SK-N-SH treated with all-trans-retinoic acid at 6 μM for 48 hours (cell line): Measurements from ENCODE around the gene DNER.

Experiments used
- BACH2 ChIP-seq: fragments of 250-450 bp; sonication (Bioruptor Pico); IDR thresholded peaks from 2 replicates; pipeline ENCODE4 v1.9.0; 2021; ENCODE audit warnings: mild to moderate bottlenecking, borderline replicate concordance
- CSDC2 ChIP-seq: fragments of 250-450 bp; sonication (Bioruptor Pico); IDR thresholded peaks from 2 replicates; pipeline ENCODE4 v1.5.0; 2020; ENCODE audit warnings: mild to moderate bottlenecking, moderate library complexity
- GLIS3 ChIP-seq: fragments of 250-450 bp; sonication (Bioruptor Pico); IDR thresholded peaks from 2 replicates; pipeline ENCODE4 v1.5.0; 2020; ENCODE audit warnings: mild to moderate bottlenecking, moderate library complexity
- ISL1 ChIP-seq: fragments of 250-450 bp; sonication (Bioruptor Pico); IDR thresholded peaks from 2 replicates; pipeline ENCODE4 v2.1.2; 2022; ENCODE audit warnings: mild to moderate bottlenecking, moderate library complexity
- OSR1 ChIP-seq: fragments of 250-450 bp; sonication (Bioruptor Pico); IDR thresholded peaks from 2 replicates; pipeline ENCODE4 v1.8.0; 2022; ENCODE audit warnings: moderate library complexity, mild to moderate bottlenecking, inconsistent platforms
- PATZ1 ChIP-seq: fragments of 250-450 bp; sonication (Bioruptor Pico); IDR thresholded peaks from 2 replicates; pipeline ENCODE4 v1.8.0; 2020; ENCODE audit warnings: mild to moderate bottlenecking, moderate library complexity, borderline replicate concordance
- RARB ChIP-seq: fragments of 250-450 bp; sonication (Bioruptor Pico); IDR thresholded peaks from 2 replicates; pipeline ENCODE4 v1.8.0; 2021; ENCODE audit warnings: mild to moderate bottlenecking, moderate library complexity
- TCF4 ChIP-seq: fragments of 250-450 bp; sonication (Bioruptor Pico); IDR thresholded peaks from 2 replicates; pipeline ENCODE4 v1.8.0; 2021; ENCODE audit warnings: mild to moderate bottlenecking, moderate library complexity, borderline replicate concordance
- TSHZ2 ChIP-seq: fragments of 250-450 bp; sonication (Bioruptor Pico); IDR thresholded peaks from 2 replicates; pipeline ENCODE4 v1.5.0; 2020; ENCODE audit warnings: mild to moderate bottlenecking, moderate library complexity
- ZNF70 ChIP-seq: fragments of 450-650 bp; formaldehyde crosslinking; IDR thresholded peaks from 2 replicates; pipeline ENCODE4 v1.5.0; 2020; ENCODE audit warnings: mild to moderate bottlenecking, moderate library complexity
- ZNF8 ChIP-seq: fragments of 450-650 bp; formaldehyde crosslinking; IDR thresholded peaks from 2 replicates; pipeline ENCODE4 v1.5.0; 2020; ENCODE audit warnings: mild to moderate bottlenecking, moderate library complexity

GRCh38 chr2:229475778-229476177 lies 238.6 kb downstream of the DNER start:
- TF ChIP-seq ZNF70 = no peak
- no peak for TF ChIP-seq TCF4 (CRISPR knock-in tag)
- no peak for TF ChIP-seq OSR1 (CRISPR knock-in tag)
- TF ChIP-seq TSHZ2 (CRISPR knock-in tag) = no peak
- TF ChIP-seq PATZ1 (CRISPR knock-in tag) = no peak
- TF ChIP-seq GLIS3 = no peak
- no peak for TF ChIP-seq BACH2 (CRISPR knock-in tag)
- no peak for TF ChIP-seq CSDC2 (CRISPR knock-in tag)
- TF ChIP-seq ZNF8 (CRISPR knock-in tag) = no peak
- no peak for TF ChIP-seq RARB (CRISPR knock-in tag)
- no peak for TF ChIP-seq ISL1 (CRISPR knock-in tag)
